OCI-LY1 (cell line): ENCODE measurements around the gene SNAI3.

Source experiments
- CTCF ChIP-seq: fragments of 200-600 bp; sonication (generic), shearing (Covaris generic); IDR thresholded peaks from 2 replicates; pipeline ENCODE4 v1.5.1; 2017; ENCODE audit warnings: mild to moderate bottlenecking, antibody characterized with exemption, low read length, moderate library complexity, mixed read lengths
- EZH2 ChIP-seq: fragments of 200-600 bp; sonication (generic), shearing (Covaris generic); IDR thresholded peaks from 2 replicates; pipeline ENCODE4 v1.8.0; 2017; ENCODE audit warnings: borderline replicate concordance, mixed run types, mild to moderate bottlenecking, antibody characterized with exemption, low read length, moderate library complexity, mixed read lengths

GRCh38 chr16:88634141-88634993 is 51.9 kb downstream of the SNAI3 start:
- TF ChIP-seq CTCF, result no peak
- TF ChIP-seq EZH2, result no peak
